Smooth muscle cell (in vitro differentiated cells): Measurements from ENCODE around the gene CYP4F2. TPM values are rescaled to one million over a fixed set of nuclear protein-coding genes. Genes with fewer than 3 reads are reported as not detected.

Experiments used
- DNase-seq: peaks from one replicate; lab custom pipeline; 2025; ENCODE audit not compliant: unreplicated experiment; lab: John Stamatoyannopoulos, UW
- H2AFZ ChIP-seq: fragments of 200-600 bp; sonication (generic); 2 replicates; pipeline ENCODE4 v1.6.0; 2016; ENCODE audit warnings: antibody characterized with exemption, low read depth, mild to moderate bottlenecking
- H3F3A ChIP-seq: fragments of 200-600 bp; sonication (generic); 2 replicates; pipeline ENCODE4 v1.6.0; 2017; ENCODE audit warnings: antibody characterized with exemption, low read depth
- H3K27ac ChIP-seq: fragments of 200-600 bp; sonication (generic); 2 replicates; pipeline ENCODE4 v1.5.1; 2016; ENCODE audit warnings: low read depth, mild to moderate bottlenecking
- H3K27me3 ChIP-seq: fragments of 200-600 bp; sonication (generic); 2 replicates; pipeline ENCODE4 v1.6.1; 2016; ENCODE audit warnings: low read depth, mild to moderate bottlenecking
- H3K36me3 ChIP-seq: fragments of 200-600 bp; sonication (generic); 2 replicates; pipeline ENCODE4 v1.5.1; 2016; ENCODE audit warnings: low read depth
- H3K4me1 ChIP-seq: fragments of 200-600 bp; sonication (generic); 2 replicates; pipeline ENCODE4 v1.5.1; 2016; ENCODE audit warnings: low read depth
- H3K4me2 ChIP-seq: fragments of 200-600 bp; sonication (generic); 2 replicates; pipeline ENCODE4 v1.6.0; 2016; ENCODE audit warnings: mild to moderate bottlenecking
- H3K4me3 ChIP-seq: fragments of 200-600 bp; sonication (generic); 2 replicates; pipeline ENCODE4 v1.5.1; 2016; ENCODE audit warnings: mild to moderate bottlenecking
- H3K79me2 ChIP-seq: fragments of 200-600 bp; sonication (generic); 2 replicates; pipeline ENCODE4 v1.6.0; 2016; ENCODE audit warnings: low read depth, mild to moderate bottlenecking
- H3K9ac ChIP-seq: fragments of 200-600 bp; sonication (generic); 2 replicates; pipeline ENCODE4 v1.6.0; 2016; ENCODE audit warnings: low read depth
- H3K9me3 ChIP-seq: fragments of 200-600 bp; sonication (generic); replicated peaks from 2 replicates; pipeline ENCODE4 v1.5.1; 2016; ENCODE audit warnings: low read depth
- H4K20me1 ChIP-seq: fragments of 200-600 bp; sonication (generic); 2 replicates; pipeline ENCODE4 v1.6.0; 2016; ENCODE audit warnings: low read depth
- WGBS: methylation state at CpG from one replicate; pipeline ENCODE4 v1.1.7; 2016; ENCODE audit warnings: low lambda C conversion rate; 5-methylcytosine and 5-hydroxymethylcytosine counted together
- polyA plus RNA-seq: library from polyadenylated mRNA; unstranded; fragments of >200 nt; fragmentation: Nextera tagmentation; extraction: Ambion mirVana; gene quantifications from 2 replicates; pipeline ENCODE4 v1.2.1, GENCODE V29; 2016
- total RNA-seq: library from RNA; depleted of rRNA; stranded (reverse); fragments of >200 nt; gene quantifications from 2 replicates; pipeline ENCODE4 v1.2.3, GENCODE V29; 2014
- TF ChIP-seq, protein P1 (sequence below): fragments of 200-600 bp; sonication (generic); IDR thresholded peaks from 2 replicates; pipeline ENCODE4 v1.5.1; 2017; ENCODE audit warnings: borderline replicate concordance, mild to moderate bottlenecking, antibody characterized with exemption; ENCODE audit not compliant: insufficient read depth, poor library complexity, severe bottlenecking

CYP4F2 gene
- total and polyA plus RNA-seq, 2 experiments from 2014 or later = not detected

DNA sequence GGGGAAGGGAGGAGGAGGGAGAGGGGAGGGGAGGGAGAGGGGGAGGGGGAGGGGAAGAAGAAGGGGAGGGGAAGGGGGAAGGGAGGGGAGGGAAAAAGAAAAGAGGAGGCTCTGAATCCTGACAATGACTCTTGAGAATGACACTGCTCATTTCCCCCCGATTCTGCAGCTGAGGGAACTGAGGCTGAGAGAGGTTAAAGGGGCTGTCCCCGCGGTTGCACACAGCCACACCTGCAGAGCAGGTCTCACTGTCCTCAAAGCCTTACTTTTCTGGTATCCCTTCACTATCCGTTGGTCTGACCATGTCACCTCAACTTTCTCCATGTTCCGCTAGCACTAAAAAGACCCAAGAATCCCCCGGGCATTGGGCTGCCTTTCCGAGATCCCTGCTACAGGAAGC lies 35.4 kb downstream of the CYP4F2 start:
- H4K20me1 ChIP-seq = no peaks in the 10 kb centered on the region
- H3K4me1 ChIP-seq = no peaks in the 10 kb centered on the region
- no peaks in the 10 kb centered on the region for H3K27me3 ChIP-seq
- H3F3A ChIP-seq = no peaks in the 10 kb centered on the region
- no peak for DNase-seq
- H3K9ac ChIP-seq = no peak overlapping the region
- no peak overlapping the region for H2AFZ ChIP-seq
- no peak overlapping the region for H3K4me2 ChIP-seq
- no peak overlapping the region for H3K4me3 ChIP-seq
- peaks cover 12% of the 10 kb centered on the region for H3K9me3 ChIP-seq
- no peak overlapping the region for H3K27ac ChIP-seq
- no peaks in the 10 kb centered on the region for H3K79me2 ChIP-seq
- no peaks in the 10 kb centered on the region for H3K36me3 ChIP-seq
- 64% methylated on average over 7 of the region's 7 CpGs for WGBS
- TF ChIP-seq, protein P1, sequence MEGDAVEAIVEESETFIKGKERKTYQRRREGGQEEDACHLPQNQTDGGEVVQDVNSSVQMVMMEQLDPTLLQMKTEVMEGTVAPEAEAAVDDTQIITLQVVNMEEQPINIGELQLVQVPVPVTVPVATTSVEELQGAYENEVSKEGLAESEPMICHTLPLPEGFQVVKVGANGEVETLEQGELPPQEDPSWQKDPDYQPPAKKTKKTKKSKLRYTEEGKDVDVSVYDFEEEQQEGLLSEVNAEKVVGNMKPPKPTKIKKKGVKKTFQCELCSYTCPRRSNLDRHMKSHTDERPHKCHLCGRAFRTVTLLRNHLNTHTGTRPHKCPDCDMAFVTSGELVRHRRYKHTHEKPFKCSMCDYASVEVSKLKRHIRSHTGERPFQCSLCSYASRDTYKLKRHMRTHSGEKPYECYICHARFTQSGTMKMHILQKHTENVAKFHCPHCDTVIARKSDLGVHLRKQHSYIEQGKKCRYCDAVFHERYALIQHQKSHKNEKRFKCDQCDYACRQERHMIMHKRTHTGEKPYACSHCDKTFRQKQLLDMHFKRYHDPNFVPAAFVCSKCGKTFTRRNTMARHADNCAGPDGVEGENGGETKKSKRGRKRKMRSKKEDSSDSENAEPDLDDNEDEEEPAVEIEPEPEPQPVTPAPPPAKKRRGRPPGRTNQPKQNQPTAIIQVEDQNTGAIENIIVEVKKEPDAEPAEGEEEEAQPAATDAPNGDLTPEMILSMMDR = no peak

DNA sequence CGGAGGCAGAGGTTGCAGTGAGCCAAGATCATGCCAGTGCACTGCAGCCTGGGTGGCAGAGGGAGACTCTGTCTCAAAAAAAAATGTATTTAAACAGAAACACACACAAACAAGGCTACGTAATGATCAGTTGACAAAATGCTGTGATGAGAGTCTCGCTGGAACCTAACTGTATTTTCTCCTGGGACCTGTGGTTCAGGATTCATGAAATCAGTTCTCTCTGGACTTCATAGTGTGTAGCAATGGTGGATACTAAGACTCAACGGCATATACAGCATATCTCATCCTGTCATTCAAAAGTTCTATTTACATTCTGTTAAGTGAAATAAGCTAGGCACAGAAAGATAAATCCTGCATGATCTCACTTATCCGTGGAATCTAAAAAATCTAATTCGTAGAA lies 37.4 kb downstream of the CYP4F2 start:
- Histone ChIP-seq H3K9ac (no peak overlapping the region), H3K4me1 (no peaks in the 10 kb centered on the region), H3K36me3 (no peaks in the 10 kb centered on the region), H3K79me2 (no peaks in the 10 kb centered on the region), H3K27me3 (no peaks in the 10 kb centered on the region), H3K9me3 (peaks cover 9% of the 10 kb centered on the region), H2AFZ (no peak overlapping the region), H3K4me3 (no peak overlapping the region), H4K20me1 (no peaks in the 10 kb centered on the region), H3K27ac (no peak overlapping the region), H3K4me2 (no peak overlapping the region), H3F3A (no peaks in the 10 kb centered on the region)
- TF ChIP-seq, protein P1 = no peak
- DNase-seq = no peak
- WGBS = 71% methylated on average over 6 of the region's 6 CpGs

DNA sequence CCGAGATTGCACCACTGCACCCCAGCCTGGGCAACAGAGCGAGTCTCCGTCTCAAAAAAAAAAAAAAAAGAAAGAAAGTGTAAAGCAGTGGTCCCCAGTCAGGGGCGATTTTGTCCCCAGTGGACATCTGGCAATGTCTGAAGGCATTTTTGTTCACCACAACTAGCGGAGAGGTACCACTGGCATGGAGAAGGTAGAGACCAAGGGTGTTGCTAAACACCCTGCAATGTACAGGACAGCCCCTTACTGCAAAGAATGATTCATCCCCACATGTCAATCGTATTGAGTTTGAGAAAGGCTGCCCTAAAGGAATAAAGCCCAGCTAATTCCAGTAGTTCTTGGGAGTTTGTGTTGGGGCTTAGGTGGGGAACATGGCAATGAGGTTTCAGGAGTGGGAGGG lies 38.7 kb downstream of the CYP4F2 start:
- Histone ChIP-seq H4K20me1 (no peaks in the 10 kb centered on the region), H3K36me3 (no peaks in the 10 kb centered on the region), H3K4me2 (no peak overlapping the region), H3K4me3 (no peak overlapping the region), H3K9ac (no peak overlapping the region), H3K27ac (no peak overlapping the region), H3K9me3 (peaks cover 5% of the 10 kb centered on the region), H2AFZ (no peak overlapping the region), H3F3A (no peaks in the 10 kb centered on the region), H3K79me2 (no peaks in the 10 kb centered on the region), H3K4me1 (no peaks in the 10 kb centered on the region), H3K27me3 (no peaks in the 10 kb centered on the region)
- TF ChIP-seq, protein P1 = no peak
- no peak for DNase-seq
- WGBS = 66% methylated on average over 6 of the region's 6 CpGs

DNA sequence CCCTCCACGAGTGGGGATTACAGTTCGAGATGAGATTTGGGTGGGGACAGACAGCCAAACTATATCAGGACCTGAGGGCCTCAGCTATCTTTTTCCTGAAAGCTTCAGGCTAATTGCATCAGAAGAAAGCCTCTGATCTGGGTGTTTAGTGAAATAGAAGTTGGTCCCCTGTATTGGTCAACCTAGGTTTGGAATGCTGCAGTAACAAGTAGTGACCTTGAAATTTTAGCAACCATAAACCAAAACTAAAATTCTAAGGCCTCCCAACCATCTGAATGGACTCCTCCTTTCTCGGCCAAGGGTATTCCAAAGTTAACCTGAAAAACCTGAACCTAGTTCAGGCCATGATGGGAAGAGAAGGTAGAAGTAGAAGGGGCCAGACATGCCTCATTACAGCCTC lies 47.5 kb downstream of the CYP4F2 start:
- no peak overlapping the region for H3K27ac ChIP-seq
- no peak overlapping the region for H3K9ac ChIP-seq
- H3K4me2 ChIP-seq = no peak overlapping the region
- H4K20me1 ChIP-seq = no peaks in the 10 kb centered on the region
- no peak overlapping the region for H2AFZ ChIP-seq
- H3K4me1 ChIP-seq = no peaks in the 10 kb centered on the region
- TF ChIP-seq, protein P1 = no peak
- H3K9me3 ChIP-seq = peaks cover 2% of the 10 kb centered on the region
- H3K27me3 ChIP-seq = no peaks in the 10 kb centered on the region
- H3K4me3 ChIP-seq = no peak overlapping the region
- H3F3A ChIP-seq = no peaks in the 10 kb centered on the region
- WGBS = 67% methylated on average over 3 of the region's 3 CpGs
- H3K36me3 ChIP-seq = no peaks in the 10 kb centered on the region
- no peaks in the 10 kb centered on the region for H3K79me2 ChIP-seq
- DNase-seq = no peak
